Left cardiac atrium (tissue), 4 donors: ENCODE results near the gene MAML1. TPM values are rescaled to one million over a fixed set of nuclear protein-coding genes. Genes with fewer than 3 reads are reported as not detected.

Experiments
- ATAC-seq, 2 donors: fragments of 200-7000 bp; cut with Tn5 transposase; one replicate each; pipeline ENCODE4 v1.9.1; 2020; ENCODE audit warnings: mild to moderate bottlenecking in 2 of 2, moderate library complexity in 2 of 2
- DNase-seq: peaks from one replicate; pipeline ENCODE4 v3.0.0-alpha.2; 2020
- intact Hi-C, 2 donors: fragments of 100-400 bp; cut with DNase I; formaldehyde crosslinking; loops; one replicate each; pipeline versions ENCODE4 v1.14.1 to v1.15.1; 2022 to 2023
- total RNA-seq, 2 donors: library from RNA; stranded (reverse); fragmentation: NEBNext Ultra II Directional; extraction: Animal tissue kit (Norgen Biotek cat#: 25700); gene quantifications; one replicate each; pipeline ENCODE4 v1.2.1, GENCODE V29; 2021
- donor health status: DM: no; HTN: yes; CAD: no.
- donor health status: DM: no; HTN: yes; CAD: no; lungs with severe emphysema.
- donor health status: DM: yes; HTN: yes; CAD: no.
- donor health status: Dilated cardiomyopathy.

The MAML1 gene
- total RNA-seq, 2 donors from 2014 or later: 11.9 to 15.3 TPM

GRCh38 chr5:179798771-179799643, 66.4 kb downstream of the MAML1 start:
- ATAC-seq (no peak), DNase-seq (no peak)
- intact Hi-C loops: loop anchor here in 1 of 2 donors (5.0 kb wide), 1 partner anchor 122 kb away; no protein-coding TSS in a partner anchor

GRCh38 chr5:179799644-179799973, 67.0 kb downstream of the MAML1 start:
- ATAC-seq (no peak), DNase-seq (no peak)
- intact Hi-C loops: loop anchor here in 1 of 2 donors (5.0 kb wide), 1 partner anchor 122 kb away; no protein-coding TSS in a partner anchor

GRCh38 chr5:179800071-179800695, 67.6 kb downstream of the MAML1 start:
- no peak for ATAC-seq
- DNase-seq: no peak
- intact Hi-C loops: loop anchor here in 1 of 2 donors (5.0 kb wide), 1 partner anchor 107 kb away; the partner anchor contains the start of gene TBC1D9B

- ATAC-seq: no peak
- DNase-seq: no peak
- intact Hi-C loops: loop anchor here in 1 of 2 donors (5.0 kb wide), 1 partner anchor 107 kb away; the partner anchor contains the start of gene TBC1D9B
Observed at GRCh38 chr5:179800696-179801201, 68.1 kb downstream of the MAML1 start.

- intact Hi-C loops: loop anchor here in 1 of 2 donors (5.0 kb wide), 1 partner anchor 106 kb away; the partner anchor contains the start of gene TBC1D9B
- peak; percentile 11 to 12 for ATAC-seq
- peak; percentile 81 for DNase-seq
Observed at GRCh38 chr5:179801304-179802206, 68.9 kb downstream of the MAML1 start.

GRCh38 chr5:179802207-179802883, 69.7 kb downstream of the MAML1 start:
- DNase-seq (no peak), ATAC-seq (no peak)
- intact Hi-C loops: loop anchor here in 1 of 2 donors (5.0 kb wide), 1 partner anchor 105 kb away; the partner anchor contains the start of gene TBC1D9B

- ATAC-seq (no peak), DNase-seq (no peak)
- intact Hi-C loops: loop anchor here in 1 of 2 donors (5.0 kb wide), 1 partner anchor 104 kb away; the partner anchor contains the start of gene TBC1D9B
Observed at GRCh38 chr5:179802950-179803562, 70.4 kb downstream of the MAML1 start.

- no peak for ATAC-seq
- intact Hi-C loops: loop anchor here in 1 of 2 donors (5.0 kb wide), 1 partner anchor 103 kb away; the partner anchor contains the start of gene TBC1D9B
- peak; percentile 39 for DNase-seq
Observed at GRCh38 chr5:179803651-179804554, 71.3 kb downstream of the MAML1 start.

- ATAC-seq: no peak
- intact Hi-C loops: loop anchor here in 1 of 2 donors (5.0 kb wide), 1 partner anchor 103 kb away; the partner anchor contains the start of gene TBC1D9B
- no peak for DNase-seq
Observed at GRCh38 chr5:179804555-179804947, 71.9 kb downstream of the MAML1 start.

- intact Hi-C loops: no loop called here
- ATAC-seq (peak; percentile 0 to 4), DNase-seq (peak; percentile 44)
Observed at GRCh38 chr5:179805070-179805528, 72.5 kb downstream of the MAML1 start.

- ATAC-seq: peak; percentile 38 to 47
- DNase-seq: peak; percentile 61
- intact Hi-C loops: no loop called here
Observed at GRCh38 chr5:179805529-179806249, 73.1 kb downstream of the MAML1 start.

GRCh38 chr5:179806250-179807048, 73.8 kb downstream of the MAML1 start, which contains the start of gene MGAT4B:
TSS of gene MGAT4B (minus strand) at chr5:179806866. CDS start at chr5:179806583, 283 bp downstream.
- DNase-seq (peak; percentile 82), ATAC-seq (peak; percentile 88 to 95)
- intact Hi-C loops: no loop called here

GRCh38 chr5:179812135-179812825, 79.7 kb downstream of the MAML1 start:
- ATAC-seq (no peak), DNase-seq (no peak)
- intact Hi-C loops: no loop called here

- DNase-seq (no peak), ATAC-seq (no peak)
- intact Hi-C loops: no loop called here
Observed at GRCh38 chr5:179812997-179813607, 80.5 kb downstream of the MAML1 start.
